H1 (cell line): ENCODE data around the gene ZBTB40. TPM values are rescaled to one million over a fixed set of nuclear protein-coding genes. Genes with fewer than 3 reads are reported as not detected.

ENCODE experiments used
- CTCF ChIA-PET: fragments of 300-600 bp; sonication (Branson Sonifier 250); formaldehyde crosslinking; loops from one replicate; lab custom pipeline; 2021; ENCODE audit not compliant: partially characterized antibody; lab: Charles Lee
- POLR2A ChIA-PET: fragments of 300-600 bp; sonication (Branson Sonifier 250); formaldehyde crosslinking; loops from one replicate; lab custom pipeline; 2021; ENCODE audit warnings: inconsistent platforms; ENCODE audit not compliant: partially characterized antibody; lab: Charles Lee
- DNase-seq, 2 experiments: peaks; one replicate each; pipeline versions ENCODE4 v3.0.0 to v3.0.0-alpha.2; 2010 to 2022; ENCODE audit warnings: low spot score in 2 of 2, low read depth in 1 of 2, mixed read lengths in 1 of 2
- FAIRE-seq: peaks from 2 replicates; lab custom pipeline; 2011; peaks lifted over from hg19 to GRCh38; lab: Jason Lieb, UNC
- H2AFZ ChIP-seq: 2 replicates; pipeline ENCODE4 v1.8.1; 2012; ENCODE audit warnings: low read length, inconsistent platforms
- H2AK5ac ChIP-seq: 2 replicates; pipeline ENCODE4 v1.6.1; 2013; ENCODE audit warnings: low read depth, low read length
- H2BK120ac ChIP-seq: replicated peaks from 2 replicates; pipeline ENCODE3; 2013; ENCODE audit warnings: low read depth, low read length, inconsistent platforms
- H2BK12ac ChIP-seq: 2 replicates; pipeline ENCODE4 v1.6.1; 2013; ENCODE audit warnings: low read depth, low read length
- H2BK15ac ChIP-seq: 2 replicates; pipeline ENCODE4 v1.6.1; 2013; ENCODE audit warnings: low read length
- H2BK20ac ChIP-seq: 2 replicates; pipeline ENCODE4 v1.6.1; 2013; ENCODE audit warnings: low read length
- H2BK5ac ChIP-seq: 2 replicates; pipeline ENCODE4 v1.6.1; 2013; ENCODE audit warnings: low read depth, low read length
- H3K14ac ChIP-seq: 2 replicates; pipeline ENCODE4 v1.6.1; 2013; ENCODE audit warnings: inconsistent platforms; ENCODE audit not compliant: insufficient read length
- H3K18ac ChIP-seq: 2 replicates; pipeline ENCODE4 v1.6.1; 2013; ENCODE audit warnings: low read length; ENCODE audit errors: extremely low read depth
- H3K23ac ChIP-seq: 2 replicates; pipeline ENCODE4 v1.6.1; 2013; ENCODE audit warnings: inconsistent platforms; ENCODE audit not compliant: insufficient read length
- H3K23me2 ChIP-seq: 2 replicates; pipeline ENCODE4 v1.6.1; 2013; ENCODE audit warnings: low read depth, low read length
- H3K27ac ChIP-seq: 2 replicates; pipeline ENCODE4 v1.6.1; 2011; ENCODE audit warnings: low read depth, low read length, inconsistent platforms
- H3K27me3 ChIP-seq, 4 experiments: replicated peaks in 1 of 4; 1 replicate in 1 of 4; 2 replicates in 3 of 4; pipeline versions ENCODE4 v1.6.1 to v1.8.1; 2011 to 2013; ENCODE audit warnings: low read length in 3 of 4, mild to moderate bottlenecking in 3 of 4, inconsistent platforms in 2 of 4, mixed read lengths in 2 of 4, moderate library complexity in 1 of 4; ENCODE audit not compliant: control insufficient read depth in 3 of 4, insufficient read depth in 3 of 4; ENCODE audit errors: extremely low read depth in 1 of 4
- H3K36me3 ChIP-seq, 4 experiments: 2 replicates each; pipeline versions ENCODE4 v1.6.1 to v1.8.1; 2011 to 2013; ENCODE audit warnings: mild to moderate bottlenecking in 4 of 4, low read length in 3 of 4, moderate library complexity in 2 of 4, control low read depth in 1 of 4, inconsistent platforms in 1 of 4; ENCODE audit not compliant: insufficient read depth in 4 of 4, control insufficient read depth in 2 of 4
- H3K4ac ChIP-seq: replicated peaks from 2 replicates; pipeline ENCODE3; 2013; ENCODE audit warnings: low read length, low read depth, mixed read lengths, inconsistent platforms; ENCODE audit not compliant: insufficient read length
- H3K4me1 ChIP-seq, 4 experiments: replicated peaks in 1 of 4; 1 replicate in 1 of 4; 2 replicates in 3 of 4; pipeline versions ENCODE4 v1.6.1 to v1.8.1; 2011 to 2013; ENCODE audit warnings: low read length in 3 of 4, inconsistent platforms in 2 of 4, mixed read lengths in 1 of 4; ENCODE audit not compliant: insufficient read depth in 4 of 4, control insufficient read depth in 3 of 4
- H3K4me2 ChIP-seq, 2 experiments: 2 replicates each; pipeline versions ENCODE4 v1.6.1 to v1.8.1; 2011 to 2013; ENCODE audit warnings: low read depth in 2 of 2, low read length in 2 of 2, control low read depth in 1 of 2, inconsistent platforms in 1 of 2, mild to moderate bottlenecking in 1 of 2; ENCODE audit not compliant: insufficient read depth in 1 of 2
- H3K4me3 ChIP-seq, 4 experiments: fragments of 200-600, 300-600 bp in 1 of 4; sonication (generic), shearing (Covaris generic), sonication (Bioruptor Twin) in 1 of 4; 2 replicates each; pipeline versions ENCODE4 v1.5.1 to v1.8.1; 2011 to 2016; ENCODE audit warnings: low read length in 4 of 4, low read depth in 3 of 4, control low read depth in 2 of 4, inconsistent platforms in 2 of 4, mild to moderate bottlenecking in 2 of 4, mixed read lengths in 1 of 4, moderate library complexity in 1 of 4; ENCODE audit not compliant: insufficient read depth in 2 of 4; ENCODE audit errors: extremely low read depth in 1 of 4
- H3K56ac ChIP-seq: replicated peaks from 2 replicates; pipeline ENCODE3; 2013; ENCODE audit warnings: low read depth, mild to moderate bottlenecking, mixed read lengths, low read length, inconsistent platforms; ENCODE audit not compliant: insufficient read length
- H3K79me1 ChIP-seq: 2 replicates; pipeline ENCODE4 v1.6.1; 2013; ENCODE audit warnings: low read depth, low read length, control low read depth
- H3K79me2 ChIP-seq, 2 experiments: 2 replicates each; pipeline versions ENCODE4 v1.6.1 to v1.8.1; 2012 to 2013; ENCODE audit warnings: low read length in 2 of 2, mild to moderate bottlenecking in 2 of 2, inconsistent platforms in 1 of 2; ENCODE audit not compliant: insufficient read depth in 2 of 2, control insufficient read depth in 1 of 2
- H3K9ac ChIP-seq, 4 experiments: replicated peaks in 1 of 4; 1 replicate in 1 of 4; 2 replicates in 3 of 4; pipeline versions ENCODE4 v1.6.1 to v1.8.1; 2011 to 2013; ENCODE audit warnings: low read depth in 3 of 4, low read length in 3 of 4, control low read depth in 2 of 4, mild to moderate bottlenecking in 2 of 4, moderate library complexity in 2 of 4, inconsistent platforms in 1 of 4; ENCODE audit errors: extremely low read depth in 1 of 4
- H3K9me3 ChIP-seq, 2 experiments: 2 replicates each; pipeline versions ENCODE4 v1.6.1 to v1.8.1; 2012 to 2013; ENCODE audit warnings: mild to moderate bottlenecking in 2 of 2, moderate library complexity in 2 of 2, control low read depth in 1 of 2, inconsistent platforms in 1 of 2, low read depth in 1 of 2, low read length in 1 of 2, mixed read lengths in 1 of 2; ENCODE audit not compliant: insufficient read depth in 2 of 2
- H4K20me1 ChIP-seq, 2 experiments: replicated peaks in 1 of 2; 2 replicates each; pipeline versions ENCODE3 to v1.8.1; 2011 to 2013; ENCODE audit warnings: inconsistent platforms in 2 of 2, low read length in 2 of 2, mild to moderate bottlenecking in 1 of 2; ENCODE audit not compliant: insufficient read depth in 2 of 2, control insufficient read depth in 1 of 2
- H4K5ac ChIP-seq: 2 replicates; pipeline ENCODE4 v1.6.1; 2013; ENCODE audit warnings: low read length, low read depth, mixed read lengths, inconsistent platforms; ENCODE audit not compliant: insufficient read length
- H4K8ac ChIP-seq: 2 replicates; pipeline ENCODE4 v1.8.0; 2013; ENCODE audit warnings: mild to moderate bottlenecking, moderate library complexity, low read length, inconsistent platforms; ENCODE audit not compliant: insufficient read depth; ENCODE audit errors: extremely low read depth
- H4K91ac ChIP-seq: replicated peaks from 2 replicates; pipeline ENCODE3; 2013; ENCODE audit warnings: low read length, mixed read lengths, inconsistent platforms; ENCODE audit not compliant: insufficient read length
- EZH2 ChIP-seq: fragments of 200-600 bp; sonication (generic); IDR thresholded peaks from 2 replicates; pipeline ENCODE4 v1.7.1; 2012; ENCODE audit warnings: low read depth, mild to moderate bottlenecking, moderate library complexity, low read length, inconsistent platforms; ENCODE audit not compliant: severe bottlenecking
- KDM4A ChIP-seq: IDR thresholded peaks from one replicate; pipeline ENCODE4 v1.7.1; 2012; ENCODE audit warnings: low read depth, mild to moderate bottlenecking, moderate library complexity, low read length, inconsistent platforms; ENCODE audit not compliant: severe bottlenecking
- NRF1 ChIP-seq: IDR thresholded peaks from 2 replicates; pipeline ENCODE4 v1.6.1; 2011; ENCODE audit warnings: mild to moderate bottlenecking, low read depth, low read length, improper control_type of control experiment
- WGBS, 2 experiments: shearing (Covaris generic) in 1 of 2; methylation state at CpG; one replicate each; pipeline versions ENCODE4 v1.1.6 to v1.1.7; 2013 to 2015; ENCODE audit warnings: low lambda C conversion rate in 2 of 2, mixed read lengths in 2 of 2, inconsistent platforms in 1 of 2, low coverage in 1 of 2, missing lambda C conversion rate in 1 of 2; ENCODE audit not compliant: insufficient replicate concordance in 2 of 2, insufficient coverage in 1 of 2, insufficient read length in 1 of 2; ENCODE audit errors: extremely low coverage in 1 of 2, missing lambda C conversion rate in 1 of 2; 5-methylcytosine and 5-hydroxymethylcytosine counted together
- polyA plus RNA-seq, 7 experiments: library from polyadenylated mRNA; depleted of rRNA in 3 of 7; stranded (reverse) in 5 of 7; unstranded in 2 of 7; fragments of >200 nt in 5 of 7; fragments of 200-250 nt in 2 of 7; gene quantifications; 1 replicate in 5 of 7; 2 replicates in 1 of 7; 4 replicates in 1 of 7; pipeline versions ENCODE4 v1.2.1 to v1.2.3, GENCODE V29; 2011 to 2013; ENCODE audit warnings: missing spikeins in 2 of 7, mixed read lengths in 2 of 7
- total RNA-seq: library from RNA; stranded (reverse); fragmentation: NEBNext Ultra II Directional; extraction: Animal tissue kit (Norgen Biotek cat#: 25700); gene quantifications from 2 replicates; pipeline ENCODE4 v1.2.1, GENCODE V29; 2021

The ZBTB40 gene
- total and polyA plus RNA-seq, 2 of the 8 experiments (the other 6 are each of a cell fraction or from before 2014, with no cell fraction given) = 3.1 to 19.3 TPM

DNA sequence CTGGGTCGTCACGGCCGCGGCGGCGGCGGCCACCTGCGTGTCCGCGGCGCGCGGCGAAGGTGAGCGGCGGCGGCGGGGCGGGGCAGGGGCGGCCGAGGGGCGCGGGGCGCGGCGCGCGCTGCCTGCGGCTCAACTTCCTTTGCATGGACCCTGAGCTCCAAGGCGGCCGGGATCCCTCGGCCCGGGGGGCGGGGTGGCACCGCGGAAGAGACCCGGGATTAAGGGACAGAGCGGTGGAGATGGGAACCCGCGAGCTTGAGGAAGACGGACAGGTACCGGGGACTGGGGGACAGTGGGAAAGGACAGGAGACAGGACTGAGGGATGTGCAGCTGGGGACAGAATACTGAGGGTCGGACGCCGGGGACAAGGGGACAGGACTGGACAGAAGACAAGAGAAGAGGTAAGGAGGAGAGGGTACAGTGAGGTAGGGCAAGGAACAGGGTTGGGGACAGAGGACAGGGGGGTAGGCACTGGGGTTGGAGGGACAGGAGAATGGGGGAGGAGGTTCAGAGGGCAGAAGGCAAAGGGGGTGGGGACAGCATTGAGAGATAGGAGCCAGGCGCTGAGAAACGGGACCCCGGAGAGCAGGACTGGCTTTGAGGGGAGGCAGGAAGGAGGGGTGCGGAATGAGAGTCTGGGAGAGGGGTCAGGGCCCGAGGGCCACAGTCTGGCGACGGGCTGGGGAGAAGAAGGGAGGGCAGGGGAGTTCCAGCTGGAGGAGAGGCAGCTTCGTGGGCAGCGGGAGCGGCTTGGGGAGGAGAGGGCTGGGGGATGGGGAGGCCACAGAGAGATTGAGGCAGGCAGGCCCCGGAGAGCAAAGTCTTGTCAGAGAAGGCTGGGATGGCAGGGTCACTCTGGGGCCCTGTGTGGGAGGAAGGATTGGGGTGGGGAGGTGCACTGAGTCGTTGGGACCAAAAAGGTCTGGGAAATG lies 112.3 kb downstream of the ZBTB40 start:
- H3K4me3 ChIP-seq = peak overlapping the region; percentile 35 to 75 (median 50)
- 0 out of 2 replicates have a peak overlapping the region, but pooled peaks have one; percentile 48 for H4K8ac ChIP-seq
- peaks cover 0 to 22% (median 13%) of the 10 kb centered on the region in 4 experiments; a peak in 6 of 7 replicates for H3K4me1 ChIP-seq
- peak overlapping the region; percentile 41 for H4K91ac ChIP-seq
- 0 out of 2 replicates have a peak overlapping the region, but pooled peaks have one; percentile 13 for H2BK20ac ChIP-seq
- H2BK15ac ChIP-seq = peak overlapping the region; percentile 72; the same call in 1 of the 2 replicates
- WGBS, 2 experiments = 13% methylated on average over 13 of the region's 57 CpGs; no CpG with 5 or more reads in 1 of the 2 experiments
- H3K18ac ChIP-seq = no peak overlapping the region; the same call in 1 of the 2 replicates
- no peak overlapping the region for H3K4ac ChIP-seq
- ChIA-PET POLR2A (interaction anchor here (0.6 to 0.7 kb wide), 3 partner anchors 9 to 1938 kb away, joined by 3 read pairs; no protein-coding TSS in a partner anchor), CTCF (interaction anchor here (0.6 to 2.3 kb wide), 8 partner anchors 7 to 395 kb away, joined by 3 to 6 read pairs (median 4); no protein-coding TSS in a partner anchor)
- peaks cover 17 to 34% (median 28%) of the 10 kb centered on the region in 4 experiments for H3K27me3 ChIP-seq
- H3K23me2 ChIP-seq = peaks cover 10% of the 10 kb centered on the region; the same call in 1 of the 2 replicates
- no peaks in the 10 kb centered on the region; a peak in 1 of 8 replicates for H3K36me3 ChIP-seq
- H3K9ac ChIP-seq = peak overlapping the region in 1 of 4 experiments; percentile 67; a peak in 1 of 7 replicates
- no peak overlapping the region for H2BK12ac ChIP-seq
- H3K23ac ChIP-seq = no peak overlapping the region
- no peaks in the 10 kb centered on the region for H3K79me2 ChIP-seq
- H3K27ac ChIP-seq = no peak overlapping the region
- DNase-seq (peak in 1 of 2 experiments; percentile 59), FAIRE-seq (no peak)
- H3K56ac ChIP-seq = no peak overlapping the region
- H3K79me1 ChIP-seq = no peaks in the 10 kb centered on the region
- H2BK120ac ChIP-seq = no peak overlapping the region
- no peaks in the 10 kb centered on the region for H3K9me3 ChIP-seq
- H3K4me2 ChIP-seq = peak overlapping the region; percentile 85 to 98
- no peak overlapping the region for H2BK5ac ChIP-seq
- H4K5ac ChIP-seq = no peak overlapping the region
- H4K20me1 ChIP-seq = no peaks in the 10 kb centered on the region
- peak overlapping the region; percentile 91; the same call in 1 of the 2 replicates for H2AFZ ChIP-seq
- no peak overlapping the region for H3K14ac ChIP-seq
- H2AK5ac ChIP-seq = no peak overlapping the region
- TF ChIP-seq KDM4A (peak; percentile 42), EZH2 (peak; percentile 39), NRF1 (no peak)
